ENCODE data around the gene SKAP1. TPM values are rescaled to one million over a fixed set of nuclear protein-coding genes. Genes with fewer than 3 reads are reported as not detected.

SKAP1 gene
- total RNA-seq, 1 experiment from 2014 or later, result not detected

Small RNA genes within 50 kb of the gene (microRNA-seq; reads per million reads assigned to microRNA genes)
- gene MIR1203, result not detected

Other genes starting within 250 kb of the SKAP1 start
- gene HOXB1, start 100.8 kb upstream of the SKAP1 start, total RNA-seq (2022), result not detected in 2 replicates
- 3.0 and 4.8 TPM in 2 replicates for gene HOXB2, start 114.9 kb upstream of the SKAP1 start, total RNA-seq (2022)
- gene HOXB4, start 148.1 kb upstream of the SKAP1 start, total RNA-seq (2022), result 0.21 and 0.44 TPM in 2 replicates
- 0.79 and 0.88 TPM in 2 replicates for gene HOXB3, start 160.0 kb upstream of the SKAP1 start, total RNA-seq (2022)
- gene HOXB5, start 163.6 kb upstream of the SKAP1 start, total RNA-seq (2022), result not detected in 2 replicates
- 0.37 TPM in 1 of 2 replicates, not detected in the other for gene HOXB6, start 174.8 kb upstream of the SKAP1 start, total RNA-seq (2022)
- not detected in 2 replicates for gene HOXB7, start 180.8 kb upstream of the SKAP1 start, total RNA-seq (2022)
- gene HOXB8, start 185.1 kb upstream of the SKAP1 start, total RNA-seq (2022), result not detected in 2 replicates
- 1.4 and 2.5 TPM in 2 replicates for gene HOXB9, start 196.1 kb upstream of the SKAP1 start, total RNA-seq (2022)

Measured in MCF 10A (cell line).